Measurements from ENCODE around the gene ADAMTSL3.

ADAMTSL3 gene

GRCh38 chr15:83889995-83890394, 236.1 kb downstream of the ADAMTSL3 start:
- DNase-seq: no peak

- DNase-seq: no peak
Observed at GRCh38 chr15:83890587-83890986, 236.7 kb downstream of the ADAMTSL3 start.

GRCh38 chr15:83892498-83892897, 238.6 kb downstream of the ADAMTSL3 start:
- no peak for DNase-seq

- no peak for DNase-seq
Observed at GRCh38 chr15:83893308-83893707, 239.4 kb downstream of the ADAMTSL3 start.

- no peak for DNase-seq
Observed at GRCh38 chr15:83897037-83897436, 243.1 kb downstream of the ADAMTSL3 start.

DNA sequence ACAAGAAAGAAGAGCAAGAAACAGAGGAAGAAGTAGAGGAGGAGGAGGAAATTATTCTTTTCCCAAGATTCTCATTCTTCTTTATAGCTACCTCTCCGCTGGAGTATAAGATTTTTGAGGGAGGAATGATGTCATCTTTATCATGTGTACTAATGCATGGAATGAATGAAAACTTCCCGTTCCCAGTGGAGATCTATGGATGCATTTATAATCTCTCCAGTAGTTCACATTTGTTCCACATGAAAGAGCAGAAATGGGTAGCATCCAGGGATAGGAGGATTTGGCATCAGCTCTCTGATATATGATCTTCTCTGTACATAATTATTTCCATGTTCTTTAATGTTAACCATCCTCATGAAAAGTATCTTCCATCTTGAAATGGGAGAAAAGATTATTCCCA, 244.4 kb downstream of the ADAMTSL3 start:
- DNase-seq: no peak

- DNase-seq: no peak
Observed at GRCh38 chr15:83899670-83900069, 245.7 kb downstream of the ADAMTSL3 start.

GRCh38 chr15:83904107-83905040, 250.5 kb downstream of the ADAMTSL3 start:
- no peak for DNase-seq

- no peak for DNase-seq
Observed at GRCh38 chr15:83905556-83906273, 251.8 kb downstream of the ADAMTSL3 start.

DNA sequence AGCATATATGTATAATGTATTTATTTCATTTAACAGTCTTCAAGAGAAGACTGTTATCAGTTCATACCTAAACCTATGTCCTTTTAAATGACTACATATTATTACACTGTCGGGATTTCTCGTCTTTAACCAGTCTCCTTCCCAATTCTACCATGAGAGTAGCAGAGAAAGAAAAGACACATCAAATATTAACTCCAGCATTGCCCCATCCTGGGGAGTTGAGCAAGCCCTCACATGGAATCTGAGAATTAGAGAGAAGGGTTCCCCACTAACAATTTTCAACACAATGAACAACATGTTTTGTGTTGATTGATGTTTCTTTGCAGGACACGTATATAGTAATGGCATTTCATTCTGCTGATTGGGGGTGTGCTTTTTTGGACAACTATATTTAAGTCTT, 257.4 kb downstream of the ADAMTSL3 start:
- DNase-seq: no peak

DNA sequence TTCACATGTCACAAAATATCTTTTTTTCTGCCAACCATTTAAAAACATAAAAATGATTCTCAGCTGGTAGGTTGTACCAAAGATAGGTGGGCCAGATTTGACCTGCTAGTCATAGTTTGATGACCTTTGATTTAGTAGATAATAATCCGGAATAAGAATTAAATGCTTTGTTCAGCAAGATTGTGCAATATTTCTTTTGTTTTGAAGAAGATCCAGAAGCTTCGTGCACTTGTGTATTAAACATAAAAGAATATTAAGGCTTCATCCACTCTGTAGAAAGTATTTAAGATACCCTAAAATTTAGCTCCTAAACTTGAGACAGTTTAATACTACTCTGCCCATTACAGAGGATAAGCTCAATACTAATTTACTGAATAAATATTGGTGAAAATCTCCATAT, 258.4 kb downstream of the ADAMTSL3 start:
- no peak for DNase-seq

- DNase-seq: no peak
Observed at GRCh38 chr15:83913034-83913632, 259.2 kb downstream of the ADAMTSL3 start.

DNA sequence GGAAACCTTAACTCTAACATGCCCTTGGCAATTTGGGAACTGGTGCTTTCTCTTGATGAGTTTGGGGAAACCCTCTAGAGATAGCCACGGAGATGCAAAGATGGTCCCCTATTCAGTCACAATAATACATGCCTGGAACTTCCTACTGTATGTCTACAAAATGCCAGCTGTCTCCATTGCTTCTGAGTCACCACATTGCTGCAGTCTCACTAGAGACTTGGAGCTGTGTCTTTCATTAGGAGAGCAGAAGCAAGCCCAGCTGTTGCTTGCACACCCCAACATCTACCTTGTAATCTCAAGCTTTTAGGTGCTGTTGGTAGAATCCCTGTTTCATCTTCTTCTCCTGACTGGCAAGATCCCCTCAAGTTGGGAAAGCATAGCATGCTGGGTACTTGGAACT, 261.0 kb downstream of the ADAMTSL3 start:
- DNase-seq: no peak

- no peak for DNase-seq
Observed at GRCh38 chr15:83917432-83917831, 263.5 kb downstream of the ADAMTSL3 start.

DNA sequence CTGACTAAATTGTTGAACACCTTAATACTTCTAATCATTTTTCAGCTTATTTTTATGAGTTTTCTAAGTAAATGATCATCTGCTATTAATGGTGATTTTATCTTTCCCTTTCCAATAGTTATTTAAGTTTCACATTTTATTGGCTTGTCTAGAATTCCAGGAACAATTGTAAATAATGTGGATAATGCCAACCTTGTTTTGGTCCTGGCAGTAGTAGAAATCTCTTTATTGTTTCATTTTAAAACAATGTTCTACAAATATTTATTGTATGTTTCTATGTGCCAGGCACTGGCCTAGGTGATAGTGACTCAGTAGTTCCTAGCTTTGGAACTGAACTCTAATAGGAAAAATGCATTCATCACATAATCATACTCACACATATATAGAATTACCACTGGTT, 264.1 kb downstream of the ADAMTSL3 start:
- DNase-seq: no peak

- no peak for DNase-seq
Observed at GRCh38 chr15:83919319-83919830, 265.5 kb downstream of the ADAMTSL3 start.

GRCh38 chr15:83919978-83920510, 266.1 kb downstream of the ADAMTSL3 start:
- DNase-seq: no peak

GRCh38 chr15:83922649-83923294, 268.8 kb downstream of the ADAMTSL3 start:
- no peak for DNase-seq

GRCh38 chr15:83926116-83926515, 272.2 kb downstream of the ADAMTSL3 start:
- no peak for DNase-seq

GRCh38 chr15:83927704-83928391, 273.9 kb downstream of the ADAMTSL3 start:
- no peak for DNase-seq

DNA sequence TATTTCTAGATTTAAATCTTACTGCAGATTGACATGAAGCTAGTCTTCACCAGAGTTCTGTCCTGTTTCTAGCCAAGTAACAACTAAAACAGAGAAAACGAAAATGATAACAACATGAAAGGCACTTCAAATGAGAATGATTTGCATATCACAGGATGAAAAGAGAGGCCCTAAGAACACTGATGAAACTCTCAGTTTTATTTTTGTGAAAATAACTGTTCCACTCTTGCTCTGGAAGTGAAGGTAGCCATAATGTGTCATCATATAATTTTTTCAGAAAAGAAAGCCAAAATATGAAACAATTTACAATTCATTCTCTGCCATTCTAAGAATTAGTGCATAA, 274.4 kb downstream of the ADAMTSL3 start:
- no peak for DNase-seq

- DNase-seq: no peak
Observed at GRCh38 chr15:83928878-83929418, 275.0 kb downstream of the ADAMTSL3 start.

Measured in NCI-H1436 (cell line).